Neural progenitor cell (in vitro differentiated cells): ENCODE results near the gene RAVER1.

Experiments used
- CTCF ChIP-seq: fragments of 200-600 bp; sonication (generic); IDR thresholded peaks from 2 replicates; pipeline ENCODE4 v1.5.1; 2017; ENCODE audit warnings: antibody characterized with exemption, mild to moderate bottlenecking
- EZH2 ChIP-seq: fragments of 200-600 bp; sonication (generic); IDR thresholded peaks from 2 replicates; pipeline ENCODE4 v1.6.1; 2017; ENCODE audit warnings: antibody characterized with exemption, mild to moderate bottlenecking, moderate library complexity

GRCh38 chr19:10277795-10278589, 55.3 kb downstream of the RAVER1 start:
- TF ChIP-seq EZH2 (no peak), CTCF (no peak)
